Stomach (tissue), 4 donors: ENCODE data around the gene MCTP2.

Source experiments
- POLR2A ChIP-seq, 4 donors: fragments of 450-650 bp; IDR thresholded peaks; one replicate each; pipeline ENCODE4 v1.6.1; 2016; ENCODE audit warnings: antibody characterized with exemption in 4 of 4, control low read depth in 2 of 4, mild to moderate bottlenecking in 1 of 4, moderate library complexity in 1 of 4
- POLR2AphosphoS5 ChIP-seq, 3 donors: sonication (generic); formaldehyde crosslinking; IDR thresholded peaks; one replicate each; pipeline ENCODE4 v1.6.1; 2016; ENCODE audit warnings: antibody characterized with exemption in 3 of 3
- TF ChIP-seq, protein P1 (sequence below), 7 experiments: fragments of 450-650 bp in 4 of 7; fragments of 200-600 bp in 3 of 7; sonication (generic) in 3 of 7; IDR thresholded peaks; one replicate each; pipeline ENCODE4 v1.5.1; 2016 to 2019; ENCODE audit warnings: antibody characterized with exemption in 7 of 7, control low read depth in 2 of 7, mild to moderate bottlenecking in 1 of 7

DNA sequence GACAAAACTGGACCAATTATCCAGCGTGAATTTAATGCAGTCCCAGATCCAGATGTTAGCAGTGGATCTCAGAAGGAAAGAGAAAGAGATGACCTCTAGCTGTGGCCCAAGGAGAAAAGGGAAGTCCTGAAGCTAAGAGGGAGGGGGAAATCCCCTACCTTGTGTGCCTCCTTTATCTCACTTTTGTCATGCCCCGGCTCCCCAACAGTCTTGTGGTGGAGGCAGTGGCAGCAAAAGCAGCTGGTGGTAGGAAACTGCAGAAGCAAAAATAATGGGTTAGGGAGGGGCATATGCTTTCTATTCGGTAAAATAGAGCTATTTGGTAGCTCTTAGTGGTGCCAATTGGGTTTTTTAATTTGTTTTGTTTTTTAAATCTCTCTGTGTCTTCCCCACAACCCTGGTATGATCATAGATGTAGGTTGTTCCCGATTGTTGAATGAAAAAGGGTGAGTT, 56.5 kb downstream of the MCTP2 start:
- TF ChIP-seq POLR2A (IDR thresholded peaks at IDR 0.05) (no peak), POLR2AphosphoS5 (IDR thresholded peaks at IDR 0.05) (no peak)
- TF ChIP-seq, protein P1, sequence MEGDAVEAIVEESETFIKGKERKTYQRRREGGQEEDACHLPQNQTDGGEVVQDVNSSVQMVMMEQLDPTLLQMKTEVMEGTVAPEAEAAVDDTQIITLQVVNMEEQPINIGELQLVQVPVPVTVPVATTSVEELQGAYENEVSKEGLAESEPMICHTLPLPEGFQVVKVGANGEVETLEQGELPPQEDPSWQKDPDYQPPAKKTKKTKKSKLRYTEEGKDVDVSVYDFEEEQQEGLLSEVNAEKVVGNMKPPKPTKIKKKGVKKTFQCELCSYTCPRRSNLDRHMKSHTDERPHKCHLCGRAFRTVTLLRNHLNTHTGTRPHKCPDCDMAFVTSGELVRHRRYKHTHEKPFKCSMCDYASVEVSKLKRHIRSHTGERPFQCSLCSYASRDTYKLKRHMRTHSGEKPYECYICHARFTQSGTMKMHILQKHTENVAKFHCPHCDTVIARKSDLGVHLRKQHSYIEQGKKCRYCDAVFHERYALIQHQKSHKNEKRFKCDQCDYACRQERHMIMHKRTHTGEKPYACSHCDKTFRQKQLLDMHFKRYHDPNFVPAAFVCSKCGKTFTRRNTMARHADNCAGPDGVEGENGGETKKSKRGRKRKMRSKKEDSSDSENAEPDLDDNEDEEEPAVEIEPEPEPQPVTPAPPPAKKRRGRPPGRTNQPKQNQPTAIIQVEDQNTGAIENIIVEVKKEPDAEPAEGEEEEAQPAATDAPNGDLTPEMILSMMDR (IDR thresholded peaks at IDR 0.05) = no peak
